Dedifferentiated amniotic fluid mesenchymal stem cell (primary cell): ENCODE measurements around the gene SLC25A24.
"Not testable (repeated sequence)": the region's sequence is repeated elsewhere in the genome, so short reads cannot be mapped to it uniquely, and the experiment has no call there.

ENCODE experiments used
- DNase-seq: peaks from one replicate; pipeline ENCODE4 v3.0.0-alpha.2; 2016; ENCODE audit errors: extremely low spot score

The SLC25A24 gene

DNA sequence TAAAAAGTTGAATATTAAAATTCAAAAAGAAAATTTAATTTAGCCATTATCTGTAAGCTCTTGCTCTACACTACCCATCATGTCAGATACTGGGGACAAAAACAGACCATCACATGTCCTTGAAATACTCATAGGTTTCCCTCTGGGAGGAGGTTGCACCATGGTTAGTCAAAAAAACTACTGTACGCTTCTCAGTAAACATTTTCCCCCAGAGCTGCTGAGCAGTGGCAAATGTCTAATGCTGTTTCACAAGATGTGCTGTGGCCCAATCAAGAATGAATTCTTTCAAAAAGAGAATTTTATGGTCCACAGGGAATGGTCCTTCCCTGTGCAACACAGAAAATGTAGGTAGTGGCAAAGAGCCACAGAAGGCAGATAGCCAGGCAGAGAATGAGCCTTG is 6.1 kb downstream of the SLC25A24 start:
- no peak for DNase-seq

DNA sequence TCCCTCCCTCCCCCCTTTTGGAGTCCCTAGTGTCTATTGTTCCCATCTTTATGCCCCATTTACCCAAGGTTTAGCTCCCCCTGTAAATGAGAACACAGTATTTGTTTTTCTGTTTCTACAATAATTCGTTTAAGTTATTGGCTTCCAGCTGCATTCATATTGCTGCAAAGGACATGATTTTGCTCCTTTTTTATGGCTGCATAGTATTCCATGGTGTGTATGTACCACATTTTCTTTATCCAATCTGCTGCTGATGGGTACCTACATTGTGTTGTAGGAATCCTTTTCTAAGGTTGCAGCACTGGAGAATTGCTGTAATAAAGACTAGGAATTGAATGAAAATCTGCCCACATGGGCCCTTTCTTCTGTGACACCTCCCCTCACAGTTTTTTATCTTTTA is 6.8 kb downstream of the SLC25A24 start:
- no peak for DNase-seq

GRCh38 chr1:108192581-108192980 is 7.6 kb downstream of the SLC25A24 start:
- no peak for DNase-seq

DNA sequence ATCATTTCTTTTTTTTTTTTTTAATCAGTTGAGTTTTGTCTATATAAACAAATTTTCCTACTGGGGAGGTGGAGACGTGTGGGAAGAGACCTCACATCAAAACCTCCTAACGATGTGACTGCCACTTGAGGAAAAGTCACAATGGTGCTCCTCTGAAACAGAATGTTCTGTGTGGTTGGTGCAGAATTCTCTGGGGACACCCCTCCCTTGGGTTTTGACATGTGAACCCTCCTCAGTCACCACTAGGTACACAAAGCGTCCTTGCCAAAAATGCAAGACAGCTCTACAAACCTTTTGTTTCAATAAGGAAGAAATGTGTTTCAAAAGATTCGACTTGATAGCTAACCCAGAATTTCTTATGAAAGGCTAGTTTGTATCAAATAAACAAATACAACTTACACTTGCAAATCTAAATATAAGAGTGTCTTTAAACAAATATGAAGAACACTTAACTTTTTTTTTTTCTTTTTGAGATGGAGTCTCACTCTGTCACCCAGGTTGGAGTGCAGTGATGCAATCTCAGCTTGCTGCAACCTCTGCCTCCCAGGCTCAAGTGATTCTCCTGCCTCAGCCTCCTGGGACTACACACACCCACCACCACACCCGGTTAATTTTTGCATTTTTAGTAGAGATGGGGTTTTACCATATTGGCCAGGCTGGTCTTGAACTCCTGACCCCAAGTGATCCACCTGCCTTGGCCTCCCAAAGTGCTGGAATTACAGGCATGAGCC is 9.3 kb downstream of the SLC25A24 start:
- no peak for DNase-seq

DNA sequence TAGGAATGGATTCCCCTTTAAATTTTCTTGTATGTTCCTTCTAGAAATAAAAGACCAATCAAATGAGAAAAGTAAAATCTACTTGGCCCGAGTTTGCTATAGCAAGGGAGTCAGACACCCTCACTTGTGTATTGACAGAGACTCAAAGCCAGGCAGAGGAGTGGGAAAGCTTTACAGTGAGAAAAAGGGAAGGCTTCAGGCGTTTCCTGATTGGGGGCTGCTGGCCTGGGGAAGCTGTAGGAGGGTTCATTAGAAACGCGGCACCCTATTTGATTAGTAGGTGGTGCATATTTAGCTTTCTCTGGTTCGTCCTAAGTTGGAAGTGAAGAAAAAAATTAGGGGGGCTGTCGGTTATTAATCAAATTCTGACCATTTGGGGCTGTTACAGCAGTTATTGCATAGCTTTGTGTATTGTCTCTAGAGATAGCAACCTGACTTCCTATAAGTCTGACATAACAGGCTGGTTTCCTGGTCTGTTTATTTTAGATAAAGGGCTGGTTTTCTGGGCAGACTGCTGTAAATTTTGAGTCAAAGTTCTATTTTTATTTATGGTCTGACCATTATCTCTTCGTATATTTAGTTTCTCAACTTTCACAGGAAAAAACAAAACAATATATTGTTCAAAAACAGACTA is 10.0 kb downstream of the SLC25A24 start:
- no peak for DNase-seq

GRCh38 chr1:108188801-108189200 is 11.3 kb downstream of the SLC25A24 start:
- no peak for DNase-seq

- no peak for DNase-seq
Observed at GRCh38 chr1:108182959-108183700, 17.0 kb downstream of the SLC25A24 start.

GRCh38 chr1:108179018-108179417 is 21.1 kb downstream of the SLC25A24 start:
- no peak for DNase-seq

GRCh38 chr1:108162409-108162808 is 37.7 kb downstream of the SLC25A24 start:
- DNase-seq, result not testable (repeated sequence)

GRCh38 chr1:108159951-108160350 is 40.2 kb downstream of the SLC25A24 start:
- not testable (repeated sequence) for DNase-seq

DNA sequence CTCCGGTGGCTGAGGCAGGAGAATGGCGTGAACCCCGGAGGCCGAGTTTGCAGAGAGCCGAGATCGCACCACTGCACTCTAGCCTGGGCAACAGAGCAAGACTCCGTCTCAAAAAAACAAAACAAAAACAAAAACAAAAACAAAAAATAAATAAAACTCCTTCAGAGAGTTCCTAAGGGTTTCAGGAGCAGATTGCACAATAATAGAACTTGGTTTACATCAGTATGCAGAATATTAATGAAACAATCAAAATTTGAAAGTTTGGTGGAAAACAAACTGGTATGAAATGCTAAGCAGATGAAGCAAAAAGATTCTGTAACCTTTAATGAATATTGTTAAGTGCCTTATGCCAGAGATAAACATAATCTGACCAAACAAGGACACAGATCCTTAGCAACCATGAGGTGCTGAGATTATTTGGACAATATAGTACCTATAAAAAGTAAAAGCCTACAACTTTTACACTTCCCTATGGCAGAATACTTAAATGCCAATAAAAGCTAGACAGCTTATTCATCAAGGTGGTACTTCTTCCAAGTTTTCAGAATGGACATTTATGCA is 41.2 kb downstream of the SLC25A24 start:
- DNase-seq, result no peak

DNA sequence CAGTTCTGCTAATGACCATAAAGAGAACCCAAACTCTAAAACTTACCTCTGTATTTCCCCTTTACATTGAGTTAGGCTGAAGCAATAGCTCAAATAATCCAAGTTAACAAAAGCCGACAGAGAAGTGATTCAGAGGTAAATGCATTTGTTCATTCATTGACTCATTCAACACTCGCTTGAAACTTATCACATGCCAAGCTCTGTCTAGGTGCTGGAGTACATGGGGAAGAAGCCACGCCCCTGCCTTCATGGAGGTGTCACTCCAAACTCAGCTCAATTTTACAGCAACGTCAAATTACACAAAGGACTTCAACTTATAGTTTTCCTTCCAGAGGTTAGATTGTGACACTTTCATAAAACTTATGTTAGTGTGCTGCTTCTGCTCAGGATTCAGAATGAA is 45.8 kb downstream of the SLC25A24 start:
- no peak for DNase-seq

GRCh38 chr1:108152782-108153222 is 47.3 kb downstream of the SLC25A24 start:
- DNase-seq, result no peak

DNA sequence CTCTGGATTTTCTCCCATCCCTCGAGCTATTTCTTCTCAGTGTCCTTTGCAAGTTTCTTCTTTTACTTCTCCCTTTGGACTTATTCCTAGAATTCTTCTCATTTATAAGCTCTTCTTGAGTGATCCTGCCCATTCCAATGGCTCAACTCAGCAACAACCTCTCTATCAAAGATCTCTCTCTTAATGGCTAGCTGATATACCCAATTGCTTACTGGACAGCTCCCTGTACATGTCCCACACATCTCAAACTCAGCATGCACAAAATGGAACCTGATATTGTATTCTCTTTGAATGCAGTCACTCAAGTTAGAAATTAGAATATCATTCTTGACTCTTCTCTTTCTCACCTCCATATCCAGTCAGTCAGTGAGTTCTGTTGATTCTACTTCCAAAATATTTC is 48.6 kb downstream of the SLC25A24 start:
- no peak for DNase-seq

GRCh38 chr1:108149796-108150467 is 50.2 kb downstream of the SLC25A24 start:
- peak; percentile 61 for DNase-seq

DNA sequence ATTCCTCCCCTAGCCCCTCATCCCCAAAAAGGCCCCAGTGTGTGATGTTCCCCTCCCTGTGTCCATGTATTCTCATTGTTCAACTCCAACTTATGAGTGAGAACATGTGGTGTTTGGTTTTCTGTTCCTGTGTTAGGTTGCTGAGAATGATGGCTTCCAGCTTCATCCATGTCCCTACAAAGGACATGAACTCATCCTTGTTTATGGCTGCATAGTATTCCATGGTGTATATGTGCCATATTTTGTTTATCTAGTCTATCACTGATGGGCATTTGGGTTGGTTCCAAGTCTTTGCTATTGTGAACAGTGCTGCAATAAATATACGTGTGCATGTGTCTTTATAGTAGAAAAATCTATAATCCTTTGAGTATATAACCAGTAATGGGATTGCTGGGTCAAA is 55.6 kb downstream of the SLC25A24 start:
- DNase-seq, result not testable (repeated sequence)

DNA sequence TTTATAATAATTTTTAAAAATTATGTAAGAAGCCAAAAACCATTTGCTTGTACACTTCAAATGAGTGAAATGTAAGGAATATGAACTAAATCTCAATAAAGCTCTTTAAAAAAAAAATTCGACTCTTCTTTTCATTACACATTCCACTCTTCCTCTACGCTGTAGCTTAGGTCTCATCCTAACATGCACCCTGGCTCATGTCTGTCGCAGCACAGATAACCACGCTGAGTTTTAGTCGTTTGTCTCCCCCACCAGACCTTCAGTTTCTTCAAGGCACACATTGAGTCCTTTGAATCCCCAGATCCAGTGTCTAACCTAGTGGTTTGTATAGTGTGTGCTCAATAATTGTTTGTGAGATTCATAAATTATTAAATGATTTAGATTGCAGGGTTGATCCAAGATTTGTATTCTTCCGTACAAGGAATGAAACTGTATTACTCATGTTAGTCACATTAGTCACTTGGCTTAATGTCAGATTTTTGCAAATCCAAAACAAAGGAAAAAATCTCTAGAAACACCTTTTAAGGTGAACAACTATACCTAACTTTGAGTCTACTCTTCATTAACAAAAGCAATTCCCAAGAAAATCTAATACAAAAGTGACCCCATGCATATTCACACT is 57.3 kb downstream of the SLC25A24 start:
- no peak for DNase-seq

DNA sequence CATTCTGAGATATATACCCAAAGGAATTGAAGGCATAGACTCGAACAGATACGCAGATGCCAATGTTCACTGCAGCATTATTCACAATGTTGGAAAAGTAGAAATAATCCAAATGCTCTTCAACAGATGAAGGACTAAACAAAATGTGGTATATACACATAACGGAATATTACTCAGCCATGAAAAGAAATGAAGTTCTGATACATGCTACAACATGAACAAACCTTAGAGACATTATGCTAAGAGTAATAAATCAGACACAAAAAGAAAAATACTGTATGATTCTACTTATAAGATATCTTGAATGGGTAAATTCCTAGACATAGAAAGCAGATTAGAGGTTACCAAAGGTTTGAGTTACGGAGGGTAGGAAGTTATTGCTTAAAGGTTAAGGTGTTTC is 57.9 kb downstream of the SLC25A24 start:
- no peak for DNase-seq

DNA sequence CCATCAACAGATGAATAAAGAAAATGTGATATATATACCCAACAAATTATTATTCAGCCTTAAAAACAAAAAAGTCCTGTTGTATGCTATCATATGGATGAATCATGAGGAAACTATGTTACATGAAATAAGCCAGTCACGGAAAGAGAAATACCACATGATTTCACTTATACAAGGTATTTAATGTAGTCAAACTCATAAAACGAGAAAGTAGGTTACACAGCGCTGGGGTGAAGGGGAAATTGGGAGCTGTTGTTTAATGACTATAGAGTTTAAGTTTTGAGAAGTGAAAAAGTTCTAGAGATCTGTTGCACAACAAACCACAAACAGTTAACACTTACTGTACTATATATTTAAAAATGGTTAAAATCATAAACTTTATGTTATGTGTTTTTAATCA is 58.5 kb downstream of the SLC25A24 start:
- DNase-seq, result peak; percentile 24

- DNase-seq, result no peak
Observed at GRCh38 chr1:108140936-108141335, 59.2 kb downstream of the SLC25A24 start.

- DNase-seq, result no peak
Observed at GRCh38 chr1:108140177-108140576, 60.0 kb downstream of the SLC25A24 start.
